Activated CD4-positive, alpha-beta memory T cell treated with anti-CD3 and anti-CD28 coated beads for 36 hours (primary cell): ENCODE results near the gene C11orf86. TPM values are rescaled to one million over a fixed set of nuclear protein-coding genes. Genes with fewer than 3 reads are reported as not detected.

Source experiments
- CTCF ChIA-PET: fragments of 350-600 bp; sonication (Branson Sonifier 250); formaldehyde crosslinking; loops from one replicate; lab custom pipeline; 2021; ENCODE audit warnings: antibody characterized with exemption, inconsistent platforms; lab: Charles Lee
- POLR2A ChIA-PET: fragments of 350-600 bp; sonication (Branson Sonifier 250); formaldehyde crosslinking; loops from one replicate; lab custom pipeline; 2021; ENCODE audit warnings: antibody characterized with exemption; lab: Charles Lee
- DNase-seq: peaks from one replicate; pipeline ENCODE4 v3.0.0-alpha.2; 2020
- H3K27ac Mint-ChIP-seq: one replicate; pipeline ENCODE4 v1.8.0; 2021; ENCODE audit warnings: mixed read lengths
- H3K27me3 Mint-ChIP-seq: one replicate; pipeline ENCODE4 v1.8.0; 2021; ENCODE audit warnings: mixed read lengths
- H3K36me3 Mint-ChIP-seq: one replicate; pipeline ENCODE4 v1.8.0; 2021; ENCODE audit warnings: mixed read lengths
- H3K4me1 Mint-ChIP-seq: one replicate; pipeline ENCODE4 v1.8.0; 2021; ENCODE audit warnings: low read depth, mixed read lengths
- H3K4me3 Mint-ChIP-seq: one replicate; pipeline ENCODE4 v1.8.0; 2021; ENCODE audit warnings: mild to moderate bottlenecking, mixed read lengths
- H3K9me3 Mint-ChIP-seq: one replicate; pipeline ENCODE4 v1.8.0; 2021; ENCODE audit warnings: mixed read lengths
- intact Hi-C: fragments of 100-400 bp; cut with micrococcal nuclease; formaldehyde crosslinking; loops from one replicate; pipeline ENCODE4 v1.15.1; 2023
- total RNA-seq, 2 experiments: library from RNA; stranded (reverse); gene quantifications; one replicate each; pipeline ENCODE4 v1.2.3, GENCODE V29; 2021

C11orf86 gene
- total RNA-seq, 2 experiments from 2014 or later = not detected

DNA sequence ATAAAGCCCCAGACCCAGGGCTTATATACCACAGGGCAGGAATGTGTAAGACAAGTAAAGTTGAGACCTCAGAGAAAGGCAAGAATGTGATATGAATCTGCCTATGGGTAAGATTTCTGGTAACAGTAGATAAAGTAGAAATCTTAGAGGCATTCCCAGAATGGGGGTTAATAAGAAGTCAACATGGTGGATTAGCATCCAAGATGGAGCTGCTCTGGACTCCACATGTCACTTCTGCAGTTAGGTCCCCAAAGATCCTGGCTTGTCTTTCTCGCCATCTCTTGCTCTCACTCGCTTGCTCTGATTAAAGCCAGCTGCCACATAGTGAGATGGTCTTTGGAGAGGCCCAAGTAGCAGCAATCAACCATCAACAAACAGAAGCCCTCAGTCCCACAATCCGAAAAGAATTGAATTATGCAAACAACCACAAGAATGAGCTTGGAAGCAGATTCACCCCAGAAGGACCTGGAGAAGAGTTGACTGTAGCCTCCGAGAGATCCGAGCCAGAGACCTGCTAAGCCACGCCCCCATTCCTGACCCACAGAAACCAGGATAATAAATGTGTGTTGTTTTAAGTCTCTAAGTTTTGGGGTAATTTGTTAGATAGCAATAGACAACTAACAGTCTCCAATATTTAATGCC is 5.4 kb upstream of the C11orf86 start:
- ChIA-PET POLR2A (interaction anchor here (2.1 kb wide), 1 partner anchor 11 kb away, joined by 6 read pairs; the partner anchor contains the start of gene PC), CTCF (no interaction called here)

DNA sequence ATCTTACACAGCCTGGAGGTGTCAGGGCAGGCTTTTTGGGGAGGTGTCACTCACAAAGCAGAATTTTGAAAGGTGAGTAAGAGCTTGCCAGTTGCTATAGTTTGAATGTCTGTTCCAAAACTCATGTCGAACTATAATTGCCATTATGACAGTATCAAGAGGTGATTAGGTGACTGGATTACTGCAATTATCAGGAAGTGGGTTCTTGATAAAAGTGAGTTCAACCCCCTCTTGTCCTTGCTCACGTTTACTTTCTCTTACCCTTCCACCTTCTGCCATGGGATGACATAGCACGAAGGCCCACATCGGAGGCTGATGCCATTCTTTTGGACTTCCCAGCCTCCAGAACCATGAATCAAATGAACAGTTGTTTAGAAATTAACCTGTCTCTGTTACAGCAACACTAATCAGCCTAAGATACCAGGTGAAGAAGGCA is 4.7 kb upstream of the C11orf86 start:
- CTCF ChIA-PET = interaction anchor here (0.6 to 2.0 kb wide), 2 partner anchors 12 to 161 kb away, joined by 3 to 5 read pairs; partner anchors contain the start of gene PC
- DNase-seq = peak; percentile 15
- peaks cover 15% of the 10 kb centered on the region for H3K4me1 Mint-ChIP-seq
- H3K9me3 Mint-ChIP-seq = peaks cover 2% of the 10 kb centered on the region
- peaks cover 8% of the 10 kb centered on the region for H3K27me3 Mint-ChIP-seq
- POLR2A ChIA-PET = interaction anchor here (2.1 kb wide), 1 partner anchor 12 kb away, joined by 6 read pairs; the partner anchor contains the start of gene PC
- no peak overlapping the region for H3K4me3 Mint-ChIP-seq
- intact Hi-C loops = loop anchor here (2.0 kb wide), 1 partner anchor 78 kb away; no protein-coding TSS in a partner anchor
- H3K36me3 Mint-ChIP-seq = no peaks in the 10 kb centered on the region
- peak overlapping the region; percentile 25 for H3K27ac Mint-ChIP-seq

More for the DNA sequence above, 5.4 kb upstream of the C11orf86 start:
- Mint-ChIP-seq H3K9me3 (peaks cover 2% of the 10 kb centered on the region), H3K4me1 (peaks cover 15% of the 10 kb centered on the region), H3K4me3 (no peak overlapping the region), H3K36me3 (no peaks in the 10 kb centered on the region), H3K27ac (no peak overlapping the region), H3K27me3 (peaks cover 11% of the 10 kb centered on the region)
- DNase-seq = no peak
- intact Hi-C loops = loop anchor here (2.0 kb wide), 1 partner anchor 77 kb away; no protein-coding TSS in a partner anchor

DNA sequence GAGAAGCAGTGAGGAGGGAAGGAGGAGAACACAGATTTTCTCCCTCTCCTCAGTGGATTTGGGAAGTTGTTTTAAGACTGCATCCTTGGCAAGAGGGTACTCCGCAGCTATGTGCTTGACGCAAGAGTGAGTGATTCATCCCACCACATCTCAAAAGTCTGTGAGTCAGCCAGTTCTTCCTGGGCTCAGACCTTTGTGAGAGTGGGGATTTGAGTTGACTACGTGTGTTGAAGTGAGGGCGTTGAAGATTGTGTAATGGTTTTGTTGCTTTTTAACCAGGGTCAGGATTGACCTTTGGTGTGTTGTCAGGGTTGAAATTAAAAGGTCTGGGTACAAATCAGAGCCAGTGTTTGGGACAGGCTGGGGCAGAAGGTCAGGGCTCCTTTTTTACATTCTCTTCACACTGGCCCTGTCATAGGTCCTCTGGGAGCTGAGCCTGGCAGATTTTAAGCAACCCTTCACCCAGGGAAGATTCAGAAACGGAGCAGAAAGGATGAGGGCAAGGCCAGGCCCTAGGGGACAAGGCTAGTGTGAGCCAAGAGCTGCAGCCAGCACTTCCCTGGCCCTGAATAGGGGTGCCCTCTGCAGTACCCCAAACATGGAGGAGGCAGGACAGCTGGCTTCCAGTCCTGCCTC is 4.2 kb upstream of the C11orf86 start:
- peaks cover 7% of the 10 kb centered on the region for H3K27me3 Mint-ChIP-seq
- peak overlapping the region; percentile 25 for H3K27ac Mint-ChIP-seq
- no peak overlapping the region for H3K4me3 Mint-ChIP-seq
- H3K4me1 Mint-ChIP-seq = peaks cover 15% of the 10 kb centered on the region
- ChIA-PET POLR2A (interaction anchor here (2.1 kb wide), 1 partner anchor 12 kb away, joined by 6 read pairs; the partner anchor contains the start of gene PC), CTCF (interaction anchor here (0.6 to 2.0 kb wide), 2 partner anchors 12 to 161 kb away, joined by 3 to 5 read pairs; partner anchors contain the start of gene PC)
- H3K9me3 Mint-ChIP-seq = peaks cover 2% of the 10 kb centered on the region
- intact Hi-C loops = loop anchor here (2.0 kb wide), 1 partner anchor 78 kb away; no protein-coding TSS in a partner anchor
- no peaks in the 10 kb centered on the region for H3K36me3 Mint-ChIP-seq
- peak; percentile 64 for DNase-seq

DNA sequence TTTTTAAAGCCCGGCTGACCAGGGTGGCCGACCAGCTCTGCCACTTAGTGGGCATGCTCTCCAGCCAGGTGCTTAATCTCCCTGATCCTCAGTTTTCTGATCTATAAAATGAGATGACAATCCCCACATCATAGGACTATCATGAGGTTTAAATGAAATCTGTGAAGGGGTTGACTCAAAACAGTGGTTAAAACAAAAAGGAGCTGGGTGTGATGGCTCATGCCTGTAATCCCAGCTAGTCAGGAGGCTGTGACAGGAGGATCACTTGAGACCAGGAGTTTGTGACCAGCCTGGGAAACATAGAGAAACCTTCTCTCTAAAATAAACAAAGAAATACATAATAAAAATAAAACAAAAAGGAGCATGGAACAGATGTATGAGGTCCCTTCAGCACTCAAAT is 3.6 kb upstream of the C11orf86 start:
- ChIA-PET CTCF (interaction anchor here (2.0 kb wide), 1 partner anchor 13 kb away, joined by 5 read pairs; the partner anchor contains the start of gene PC), POLR2A (interaction anchor here (2.1 kb wide), 1 partner anchor 13 kb away, joined by 6 read pairs; the partner anchor contains the start of gene PC)
- Mint-ChIP-seq H3K27ac (no peak overlapping the region), H3K27me3 (peaks cover 7% of the 10 kb centered on the region), H3K4me3 (no peak overlapping the region), H3K36me3 (no peaks in the 10 kb centered on the region), H3K4me1 (peaks cover 15% of the 10 kb centered on the region), H3K9me3 (peaks cover 2% of the 10 kb centered on the region)
- DNase-seq = no peak
- intact Hi-C loops = loop anchor here (2.0 kb wide), 1 partner anchor 79 kb away; no protein-coding TSS in a partner anchor

DNA sequence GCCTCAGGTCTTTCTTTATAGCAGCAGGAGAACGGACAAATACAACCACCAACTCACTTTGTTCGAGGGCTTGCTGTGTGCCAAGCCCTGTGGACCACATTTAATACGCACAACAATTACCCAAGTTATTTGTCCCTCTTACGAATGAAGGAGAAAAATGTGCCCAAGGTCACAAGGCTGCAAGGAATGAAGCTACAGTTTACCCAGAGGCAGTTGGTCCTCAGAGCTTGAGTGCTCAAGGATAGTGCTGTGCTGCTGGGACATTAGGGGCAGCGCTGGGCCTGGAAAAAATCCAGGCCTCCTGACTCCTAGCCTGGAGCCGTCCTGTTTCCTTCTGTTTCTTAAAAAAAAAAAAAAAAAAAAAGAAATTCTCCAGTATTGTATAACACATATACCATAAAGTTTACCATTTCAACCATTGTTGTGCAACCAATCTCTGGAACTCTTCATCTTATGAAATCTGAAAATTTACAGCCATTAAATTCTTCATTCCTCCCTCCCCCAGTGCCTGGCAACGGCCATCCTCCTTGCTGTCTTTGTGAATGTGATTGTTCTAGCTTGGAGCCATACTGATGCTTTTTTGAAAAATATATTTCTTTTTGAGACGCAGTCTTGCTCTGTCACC is 1.0 kb upstream of the C11orf86 start:
- POLR2A ChIA-PET = no interaction called here
- intact Hi-C loops = no loop called here
- Mint-ChIP-seq H3K36me3 (no peaks in the 10 kb centered on the region), H3K27me3 (peaks cover 7% of the 10 kb centered on the region), H3K9me3 (peaks cover 14% of the 10 kb centered on the region), H3K27ac (no peak overlapping the region), H3K4me3 (no peak overlapping the region), H3K4me1 (peaks cover 15% of the 10 kb centered on the region)
- CTCF ChIA-PET = no interaction called here
- no peak for DNase-seq

DNA sequence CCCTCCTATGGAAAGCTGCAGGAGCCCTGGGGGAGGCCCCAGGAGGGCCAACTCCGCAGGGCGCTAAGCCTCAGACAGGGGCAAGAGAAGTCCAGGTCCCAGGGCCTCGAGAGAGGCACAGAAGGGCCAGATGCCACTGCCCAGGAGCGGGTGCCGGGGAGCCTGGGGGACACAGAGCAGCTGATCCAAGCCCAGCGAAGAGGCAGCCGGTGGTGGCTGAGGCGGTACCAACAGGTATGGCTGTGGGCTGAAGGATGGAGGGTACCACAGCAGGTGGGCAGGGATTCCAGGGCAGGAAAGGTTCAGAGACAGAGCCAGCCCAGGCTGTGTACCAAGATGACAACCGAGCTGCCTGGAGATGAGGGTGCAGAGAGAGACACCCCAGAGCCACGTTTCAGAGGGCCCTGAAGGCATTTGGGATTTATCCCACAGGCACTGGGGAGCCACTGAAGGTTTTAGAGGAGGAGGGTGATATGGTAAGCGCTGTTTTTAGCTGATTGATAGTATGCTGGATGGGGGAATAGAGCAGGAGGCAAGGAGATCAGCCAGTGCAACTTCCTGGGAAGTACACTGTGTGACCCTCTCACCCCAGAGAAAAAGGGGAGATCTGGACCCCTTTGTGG is 412 bp downstream of the C11orf86 start:
- intact Hi-C loops = no loop called here

DNA sequence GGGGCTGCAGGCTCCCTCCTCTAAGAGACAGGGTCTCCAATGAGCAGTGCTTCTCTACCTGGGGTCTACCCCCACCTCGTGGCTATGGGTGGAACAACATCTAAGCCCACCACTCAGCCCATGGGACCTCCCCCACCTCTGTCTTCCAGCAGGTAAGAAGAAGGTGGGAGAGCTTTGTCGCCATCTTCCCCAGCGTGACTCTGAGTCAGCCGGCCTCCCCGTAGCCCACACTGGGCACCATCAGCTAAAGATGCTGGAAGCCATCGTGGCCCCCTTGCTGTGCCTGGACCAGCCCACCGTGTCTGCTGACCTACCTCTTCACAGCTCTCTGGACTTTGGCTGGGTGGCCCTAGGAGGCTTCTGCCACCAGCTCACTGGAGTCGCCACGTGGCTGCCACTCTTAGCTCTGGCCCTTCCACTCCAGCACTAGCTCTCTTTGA is 944 bp downstream of the C11orf86 start:
- H3K27ac Mint-ChIP-seq = no peak overlapping the region
- POLR2A ChIA-PET = no interaction called here

More for the DNA sequence above, 412 bp downstream of the C11orf86 start:
- Mint-ChIP-seq H3K27ac (no peak overlapping the region), H3K27me3 (peaks cover 7% of the 10 kb centered on the region), H3K36me3 (peaks cover 4% of the 10 kb centered on the region), H3K4me1 (peaks cover 9% of the 10 kb centered on the region), H3K4me3 (no peak overlapping the region), H3K9me3 (peaks cover 18% of the 10 kb centered on the region)
- no peak for DNase-seq
- ChIA-PET CTCF (interaction anchor here (0.6 to 1.7 kb wide), 9 partner anchors 16 to 280 kb away, joined by 3 to 8 read pairs (median 4); no protein-coding TSS in a partner anchor), POLR2A (no interaction called here)

DNA sequence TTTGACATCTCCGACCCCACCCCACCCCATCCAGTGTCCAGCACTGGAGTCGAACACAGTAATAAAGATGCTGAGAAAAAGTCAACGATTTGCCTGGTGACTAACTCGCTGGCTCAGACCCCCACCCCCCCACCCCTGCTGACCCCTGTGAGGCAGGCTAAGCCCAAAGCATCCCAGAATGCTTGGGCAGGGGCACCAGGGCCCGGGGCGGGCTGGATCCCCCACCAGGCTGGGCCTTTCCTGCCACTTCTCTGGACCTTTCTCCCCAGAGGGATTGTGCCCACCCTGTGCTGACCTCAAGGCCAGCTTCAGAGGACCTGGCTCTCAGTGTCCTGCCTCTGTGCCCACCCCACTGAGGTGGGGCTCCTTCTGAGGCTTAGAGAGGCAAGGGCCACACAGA is 1.8 kb downstream of the C11orf86 start:
- intact Hi-C loops = no loop called here
- ChIA-PET CTCF (interaction anchor here (1.0 to 1.7 kb wide), 5 partner anchors 15 to 591 kb away, joined by 3 to 8 read pairs (median 3); no protein-coding TSS in a partner anchor), POLR2A (no interaction called here)
- peaks cover 4% of the 10 kb centered on the region for H3K36me3 Mint-ChIP-seq
- peaks cover 7% of the 10 kb centered on the region for H3K27me3 Mint-ChIP-seq
- DNase-seq = no peak
- no peak overlapping the region for H3K27ac Mint-ChIP-seq
- H3K4me3 Mint-ChIP-seq = no peak overlapping the region
- H3K4me1 Mint-ChIP-seq = no peaks in the 10 kb centered on the region
- H3K9me3 Mint-ChIP-seq = peaks cover 18% of the 10 kb centered on the region

More for the DNA sequence above, 944 bp downstream of the C11orf86 start:
- intact Hi-C loops = no loop called here
- Mint-ChIP-seq H3K27me3 (peaks cover 7% of the 10 kb centered on the region), H3K4me3 (no peak overlapping the region), H3K4me1 (peaks cover 4% of the 10 kb centered on the region), H3K36me3 (peaks cover 4% of the 10 kb centered on the region), H3K9me3 (peaks cover 18% of the 10 kb centered on the region)
- CTCF ChIA-PET = interaction anchor here (0.6 to 1.7 kb wide), 10 partner anchors 15 to 590 kb away, joined by 3 to 8 read pairs (median 4); no protein-coding TSS in a partner anchor
- peak; percentile 40 for DNase-seq

DNA sequence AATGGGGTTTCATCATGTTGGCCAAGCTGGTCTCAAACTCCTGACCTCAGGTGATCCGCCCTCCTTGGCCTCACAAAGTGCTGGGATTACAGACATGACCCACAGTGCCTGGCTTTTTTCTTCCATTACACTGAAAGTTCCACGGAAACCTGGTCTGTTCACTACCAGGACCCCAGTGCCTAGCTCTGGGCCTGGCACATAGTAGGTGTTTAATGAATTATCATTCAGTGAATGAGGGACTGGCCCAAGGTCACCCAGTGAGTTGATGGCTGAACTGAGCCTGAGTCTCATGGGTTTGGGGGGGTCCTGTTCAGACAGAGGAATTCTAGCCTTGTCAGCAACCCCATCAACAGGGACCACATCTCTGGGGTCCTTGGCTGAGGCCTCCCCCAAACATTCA is 3.1 kb downstream of the C11orf86 start:
- peaks cover 4% of the 10 kb centered on the region for H3K36me3 Mint-ChIP-seq
- POLR2A ChIA-PET = no interaction called here
- peaks cover 4% of the 10 kb centered on the region for H3K4me1 Mint-ChIP-seq
- intact Hi-C loops = no loop called here
- no peak overlapping the region for H3K4me3 Mint-ChIP-seq
- peaks cover 4% of the 10 kb centered on the region for H3K27me3 Mint-ChIP-seq
- no peak for DNase-seq
- no peak overlapping the region for H3K27ac Mint-ChIP-seq
- H3K9me3 Mint-ChIP-seq = peaks cover 18% of the 10 kb centered on the region
- CTCF ChIA-PET = no interaction called here

DNA sequence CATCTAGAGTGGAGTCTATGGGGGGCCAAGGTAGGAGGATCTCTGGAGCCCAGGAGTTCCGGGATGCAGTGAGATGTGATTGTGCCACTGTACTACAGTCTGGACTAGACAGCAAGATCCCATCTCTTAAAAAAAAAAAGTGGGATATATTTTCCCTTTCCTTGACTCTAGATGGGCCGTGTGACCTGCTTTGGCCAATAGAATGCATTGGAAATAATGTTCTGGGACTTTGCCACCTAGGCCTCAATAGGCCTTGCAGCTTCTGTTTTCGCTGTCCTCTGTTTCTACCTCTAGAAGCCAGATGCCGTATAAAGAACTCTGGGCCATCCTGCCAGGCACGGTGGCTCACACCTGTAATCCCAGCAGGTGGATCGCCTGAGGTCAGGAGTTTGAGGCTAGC is 3.6 kb downstream of the C11orf86 start:
- peaks cover 4% of the 10 kb centered on the region for H3K27me3 Mint-ChIP-seq
- peaks cover 18% of the 10 kb centered on the region for H3K9me3 Mint-ChIP-seq
- no peak for DNase-seq
- H3K4me1 Mint-ChIP-seq = peaks cover 4% of the 10 kb centered on the region
- no peak overlapping the region for H3K4me3 Mint-ChIP-seq
- H3K27ac Mint-ChIP-seq = no peak overlapping the region
- intact Hi-C loops = no loop called here
- H3K36me3 Mint-ChIP-seq = peaks cover 4% of the 10 kb centered on the region
- ChIA-PET POLR2A (no interaction called here), CTCF (no interaction called here)

DNA sequence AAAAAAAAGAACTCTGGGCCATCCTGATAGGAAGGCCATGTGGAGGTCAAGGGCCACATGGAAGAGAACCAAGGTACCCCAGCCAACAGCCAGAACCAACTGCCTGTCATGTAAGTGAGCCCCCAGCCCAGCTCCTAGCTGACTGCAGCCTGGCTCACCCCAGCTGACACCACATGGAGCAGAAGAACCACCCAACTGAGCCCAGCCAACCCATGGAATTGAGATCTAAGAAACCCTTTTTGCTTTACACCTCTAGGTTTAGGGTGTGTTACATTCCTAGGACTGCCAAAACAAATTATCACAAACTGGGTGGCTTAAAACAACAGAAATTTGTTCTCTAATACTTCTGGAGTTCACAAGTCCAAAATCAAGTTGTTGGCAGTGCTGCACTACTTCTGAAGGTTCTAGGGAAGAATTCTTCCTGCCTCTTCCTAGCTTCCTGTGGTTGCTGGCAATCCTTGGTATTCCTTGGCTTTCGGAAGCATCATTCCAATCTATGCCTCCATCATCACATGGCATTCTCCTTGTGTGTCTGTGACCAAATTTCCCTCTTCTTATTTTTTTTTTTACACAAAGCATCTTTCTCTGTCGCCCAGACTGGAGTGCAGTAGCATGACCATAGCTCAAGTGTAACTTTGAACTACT is 4.4 kb downstream of the C11orf86 start:
- Mint-ChIP-seq H3K4me1 (peaks cover 4% of the 10 kb centered on the region), H3K4me3 (no peak overlapping the region), H3K36me3 (peaks cover 4% of the 10 kb centered on the region), H3K9me3 (peaks cover 18% of the 10 kb centered on the region), H3K27ac (no peak overlapping the region), H3K27me3 (peaks cover 4% of the 10 kb centered on the region)
- POLR2A ChIA-PET = no interaction called here
- DNase-seq = no peak
- CTCF ChIA-PET = no interaction called here
- intact Hi-C loops = no loop called here
